CD4-positive, alpha-beta T cell treated with Interleukin-2 at 100 ng/mL for 4 hours (primary cell): Measurements from ENCODE around the gene RRAS.
A peak's percentile ranks its signal among the peaks of the same experiment; 100 is the strongest.
"Not testable (repeated sequence)": the region's sequence is repeated elsewhere in the genome, so short reads cannot be mapped to it uniquely, and the experiment has no call there.

Experiments
- DNase-seq: peaks from one replicate; pipeline ENCODE4 v3.0.0-alpha.2; 2020; ENCODE audit warnings: low spot score

Gene RRAS

GRCh38 chr19:49631014-49631588, 8.8 kb downstream of the RRAS start:
- DNase-seq = no peak

GRCh38 chr19:49629659-49630058, 10.3 kb downstream of the RRAS start:
- DNase-seq = no peak

- DNase-seq = no peak
These were observed 13.7 kb downstream of the RRAS start for GRCh38 chr19:49626226-49626625.

GRCh38 chr19:49624967-49625910, 14.7 kb downstream of the RRAS start:
- DNase-seq = no peak

GRCh38 chr19:49617860-49618259, 22.1 kb downstream of the RRAS start:
- not testable (repeated sequence) for DNase-seq

- DNase-seq = no peak
These were observed 23.0 kb downstream of the RRAS start for GRCh38 chr19:49616945-49617344.

- DNase-seq = no peak
These were observed 23.4 kb downstream of the RRAS start for GRCh38 chr19:49616532-49616931.

- no peak for DNase-seq
These were observed 24.1 kb downstream of the RRAS start for GRCh38 chr19:49615861-49616260.

- DNase-seq = peak; percentile 32
These were observed 25.7 kb downstream of the RRAS start for GRCh38 chr19:49614096-49614833.

- DNase-seq = no peak
These were observed 26.6 kb downstream of the RRAS start for GRCh38 chr19:49613374-49613773.

GRCh38 chr19:49609499-49610092, 30.3 kb downstream of the RRAS start:
- DNase-seq = no peak

GRCh38 chr19:49605605-49606004, 34.3 kb downstream of the RRAS start:
- no peak for DNase-seq

- no peak for DNase-seq
These were observed 37.1 kb downstream of the RRAS start for GRCh38 chr19:49602806-49603205.

- DNase-seq = no peak
These were observed 38.4 kb downstream of the RRAS start for GRCh38 chr19:49601482-49602038.

GRCh38 chr19:49599378-49600295, 40.3 kb downstream of the RRAS start:
- DNase-seq = no peak

GRCh38 chr19:49597703-49597974, 42.3 kb downstream of the RRAS start:
- DNase-seq = no peak

GRCh38 chr19:49596954-49597702, 42.8 kb downstream of the RRAS start:
- no peak for DNase-seq

GRCh38 chr19:49596407-49596806, 43.5 kb downstream of the RRAS start:
- no peak for DNase-seq

- DNase-seq = no peak
These were observed 44.0 kb downstream of the RRAS start for GRCh38 chr19:49595819-49596404.
